NT2/D1 (cell line): Measurements from ENCODE around the gene BIK.
"Not testable (repeated sequence)": the region's sequence is repeated elsewhere in the genome, so short reads cannot be mapped to it uniquely, and the experiment has no call there.

Experiments
- DNase-seq: peaks from one replicate; pipeline ENCODE4 v3.0.0-alpha.2; 2011; ENCODE audit warnings: low read depth, low spot score
- H3K27me3 ChIP-seq: 2 replicates; pipeline ENCODE4 v1.6.0; 2011; ENCODE audit warnings: mild to moderate bottlenecking; ENCODE audit not compliant: insufficient read length, insufficient read depth
- H3K36me3 ChIP-seq: 2 replicates; pipeline ENCODE4 v1.6.1; 2011; ENCODE audit warnings: mild to moderate bottlenecking, low read length, mixed read lengths; ENCODE audit not compliant: insufficient read depth, insufficient read length
- H3K4me1 ChIP-seq: 2 replicates; pipeline ENCODE4 v1.5.1; 2011; ENCODE audit not compliant: insufficient read depth, insufficient read length
- H3K4me3 ChIP-seq: 2 replicates; pipeline ENCODE4 v1.5.1; 2011; ENCODE audit warnings: low read depth; ENCODE audit not compliant: insufficient read length
- H3K9ac ChIP-seq: 2 replicates; pipeline ENCODE4 v1.6.0; 2011; ENCODE audit warnings: low read depth; ENCODE audit not compliant: insufficient read length
- H3K9me3 ChIP-seq: 2 replicates; pipeline ENCODE4 v1.5.1; 2011; ENCODE audit warnings: mild to moderate bottlenecking, low read length; ENCODE audit not compliant: insufficient read depth
- SUZ12 ChIP-seq: IDR thresholded peaks from 2 replicates; pipeline ENCODE4 v1.6.1; 2011; ENCODE audit not compliant: insufficient read length, insufficient read depth; ENCODE audit errors: extremely low read depth
- YY1 ChIP-seq: IDR thresholded peaks from 2 replicates; pipeline ENCODE4 v1.6.1; 2011; ENCODE audit not compliant: insufficient read length, insufficient read depth
- ZNF274 ChIP-seq: IDR thresholded peaks from 2 replicates; pipeline ENCODE4 v1.6.1; 2011; ENCODE audit warnings: mild to moderate bottlenecking, low read depth, low read length

BIK gene

GRCh38 chr22:43142880-43143562 is 32.5 kb downstream of the BIK start, which contains the start of gene MCAT:
Gene MCAT (minus strand): TSS chr22:43143398. CDS start chr22:43143348, 50 bp downstream.
- Histone ChIP-seq H3K36me3 (peaks cover 38% of the 10 kb centered on the region), H3K27me3 (no peaks in the 10 kb centered on the region), H3K4me1 (no peaks in the 10 kb centered on the region), H3K4me3 (peak within 1 kb of the TSS; percentile 93), H3K9me3 (no peaks in the 10 kb centered on the region), H3K9ac (peak within 1 kb of the TSS; percentile 92)
- peak; percentile 33 for DNase-seq
- TF ChIP-seq ZNF274 (no peak), YY1 (no peak), SUZ12 (no peak)

GRCh38 chr22:43144949-43145348 is 34.4 kb downstream of the BIK start:
- no peaks in the 10 kb centered on the region for H3K27me3 ChIP-seq
- no peak for TF ChIP-seq YY1
- H3K36me3 ChIP-seq = peaks cover 19% of the 10 kb centered on the region
- no peak overlapping the region for H3K4me3 ChIP-seq
- no peaks in the 10 kb centered on the region for H3K9me3 ChIP-seq
- no peak overlapping the region for H3K9ac ChIP-seq
- no peak for DNase-seq
- no peaks in the 10 kb centered on the region for H3K4me1 ChIP-seq

GRCh38 chr22:43145371-43145770 is 34.8 kb downstream of the BIK start:
- not testable (repeated sequence) for H3K9ac ChIP-seq, H3K4me1 ChIP-seq, H3K27me3 ChIP-seq, H3K4me3 ChIP-seq, DNase-seq, H3K9me3 ChIP-seq
- H3K36me3 ChIP-seq = peaks cover 14% of the 10 kb centered on the region

GRCh38 chr22:43146332-43146731 is 35.8 kb downstream of the BIK start:
- H3K4me3 ChIP-seq, H3K9me3 ChIP-seq, H3K36me3 ChIP-seq, DNase-seq, H3K4me1 ChIP-seq, H3K9ac ChIP-seq, H3K27me3 ChIP-seq: not testable (repeated sequence)

GRCh38 chr22:43147821-43148220 is 37.3 kb downstream of the BIK start:
- no peaks in the 10 kb centered on the region for H3K9me3 ChIP-seq
- TF ChIP-seq ZNF274 = no peak
- TF ChIP-seq SUZ12 = no peak
- TF ChIP-seq YY1 = no peak
- H3K36me3 ChIP-seq = no peaks in the 10 kb centered on the region
- peaks cover 15% of the 10 kb centered on the region for H3K4me1 ChIP-seq
- DNase-seq = no peak
- H3K9ac ChIP-seq = no peak overlapping the region
- H3K4me3 ChIP-seq = no peak overlapping the region
- H3K27me3 ChIP-seq = peaks cover 21% of the 10 kb centered on the region

GRCh38 chr22:43148581-43148980 is 38.0 kb downstream of the BIK start:
- no peak for DNase-seq
- H3K4me3 ChIP-seq = no peak overlapping the region
- no peaks in the 10 kb centered on the region for H3K36me3 ChIP-seq
- peaks cover 15% of the 10 kb centered on the region for H3K4me1 ChIP-seq
- no peak for TF ChIP-seq SUZ12
- TF ChIP-seq ZNF274 = no peak
- no peak for TF ChIP-seq YY1
- no peak overlapping the region for H3K9ac ChIP-seq
- H3K9me3 ChIP-seq = no peaks in the 10 kb centered on the region
- H3K27me3 ChIP-seq = peaks cover 21% of the 10 kb centered on the region

- H3K4me1 ChIP-seq = peaks cover 15% of the 10 kb centered on the region
- no peaks in the 10 kb centered on the region for H3K9me3 ChIP-seq
- H3K4me3 ChIP-seq = peak overlapping the region; percentile 39
- H3K9ac ChIP-seq = peak overlapping the region; percentile 56
- no peak for TF ChIP-seq SUZ12
- TF ChIP-seq YY1 = no peak
- TF ChIP-seq ZNF274 = no peak
- peaks cover 21% of the 10 kb centered on the region for H3K27me3 ChIP-seq
- DNase-seq = no peak
- no peaks in the 10 kb centered on the region for H3K36me3 ChIP-seq
Observed at GRCh38 chr22:43150731-43151206, 40.2 kb downstream of the BIK start.
